GM12878 (cell line): ENCODE data around the gene EIF3B. TPM values are rescaled to one million over a fixed set of nuclear protein-coding genes. Genes with fewer than 3 reads are reported as not detected.
A peak's percentile ranks its signal among the peaks of the same experiment; 100 is the strongest.

Experiments used
- ATAC-seq: fragments of 200-7000 bp; cut with Tn5 transposase; 3 replicates; pipeline ENCODE4 v1.9.1; 2020; ENCODE audit warnings: mild to moderate bottlenecking, moderate library complexity
- BruUV-seq: library from RNA; stranded (reverse); fragments of 400-500 nt; replicated peaks from 2 replicates; lab custom pipeline; 2021; lab: Mats Ljungman, UMichigan
- CTCF ChIA-PET: fragments of 300-600 bp; sonication (Branson Sonifier 250); formaldehyde crosslinking; extraction: SDS; loops from one replicate; lab custom pipeline; 2021; ENCODE audit warnings: inconsistent platforms; lab: Yijun Ruan, JAX
- POLR2A ChIA-PET: fragments of 350-600 bp; formaldehyde crosslinking; extraction: SDS; loops from one replicate; lab custom pipeline; 2021; ENCODE audit warnings: inconsistent platforms; lab: Charles Lee
- RAD21 ChIA-PET: fragments of 300-600 bp; sonication (Branson Sonifier 250); formaldehyde crosslinking; loops from one replicate; lab custom pipeline; 2023; ENCODE audit warnings: antibody characterized with exemption; ENCODE audit not compliant: unreplicated experiment; lab: Charles Lee
- SMC1A ChIA-PET: fragments of 300-600 bp; sonication (Branson Sonifier 250); formaldehyde crosslinking; loops from one replicate; lab custom pipeline; 2023; ENCODE audit not compliant: unreplicated experiment, uncharacterized antibody; lab: Charles Lee
- DNase-seq: peaks from one replicate; pipeline ENCODE4 v3.0.0-alpha.2; 2011; ENCODE audit warnings: low read depth, low spot score
- FAIRE-seq: peaks from 3 replicates; lab custom pipeline; 2011; peaks lifted over from hg19 to GRCh38; lab: Jason Lieb, UNC
- H2AFZ ChIP-seq: 2 replicates; pipeline ENCODE4 v1.6.0; 2011; ENCODE audit warnings: low read depth, low read length, control low read depth; ENCODE audit not compliant: control insufficient read depth
- H3K27ac ChIP-seq: 2 replicates; pipeline ENCODE4 v1.5.1; 2011; ENCODE audit warnings: control low read depth; ENCODE audit not compliant: control insufficient read depth, insufficient read depth
- H3K27me3 ChIP-seq, 2 experiments: replicated peaks in 1 of 2; 2 replicates each; pipeline versions ENCODE4 v1.6.0 to v1.6.1; 2011; ENCODE audit warnings: low read length in 1 of 2; ENCODE audit not compliant: control insufficient read depth in 2 of 2, insufficient read depth in 2 of 2
- H3K36me3 ChIP-seq, 2 experiments: 2 replicates each; pipeline ENCODE4 v1.5.1; 2011; ENCODE audit warnings: low read length in 1 of 2; ENCODE audit not compliant: control insufficient read depth in 2 of 2, insufficient read depth in 2 of 2
- H3K4me1 ChIP-seq: 2 replicates; pipeline ENCODE4 v1.6.1; 2011; ENCODE audit warnings: mild to moderate bottlenecking, low read length, moderate library complexity, mixed read lengths; ENCODE audit not compliant: control insufficient read depth, insufficient read depth
- H3K4me2 ChIP-seq: 2 replicates; pipeline ENCODE4 v1.6.0; 2011; ENCODE audit warnings: control low read depth; ENCODE audit not compliant: control insufficient read depth, insufficient read depth
- H3K4me3 ChIP-seq: fragments of 200-600 bp; sonication (generic); 2 replicates; pipeline ENCODE4 v1.5.1; 2016
- H3K79me2 ChIP-seq: 2 replicates; pipeline ENCODE4 v1.6.0; 2011; ENCODE audit warnings: low read length; ENCODE audit not compliant: control insufficient read depth, insufficient read depth
- H3K9ac ChIP-seq: 2 replicates; pipeline ENCODE4 v1.8.0; 2011; ENCODE audit warnings: low read length, control low read depth, mixed read lengths; ENCODE audit not compliant: control insufficient read depth, insufficient read depth
- H3K9me3 ChIP-seq: replicated peaks from 3 replicates; pipeline ENCODE4 v1.5.1; 2011; ENCODE audit warnings: mild to moderate bottlenecking, low read length; ENCODE audit not compliant: control insufficient read depth, insufficient read depth
- H4K20me1 ChIP-seq: 2 replicates; pipeline ENCODE4 v1.6.0; 2011; ENCODE audit not compliant: control insufficient read depth, insufficient read depth
- EZH2 ChIP-seq: IDR thresholded peaks from 2 replicates; pipeline ENCODE4 v1.6.1; 2012; ENCODE audit warnings: low read depth, mild to moderate bottlenecking, control low read depth, inconsistent platforms, low read length, borderline replicate concordance; ENCODE audit not compliant: control insufficient read depth
- FOS ChIP-seq: IDR thresholded peaks from 3 replicates; pipeline ENCODE4 v1.6.1; 2011; ENCODE audit warnings: borderline replicate concordance; ENCODE audit not compliant: insufficient read length; ENCODE audit errors: extremely low read depth
- IKZF1 ChIP-seq: fragments of 450-650 bp; conservative IDR thresholded peaks from 2 replicates; pipeline ENCODE4 v1.6.1; 2017; ENCODE audit warnings: antibody characterized with exemption, mild to moderate bottlenecking
- IRF4 ChIP-seq: IDR thresholded peaks from 2 replicates; pipeline ENCODE4 v1.6.1; 2011; ENCODE audit warnings: low read depth, low read length
- MLLT1 ChIP-seq: fragments of 450-650 bp; IDR thresholded peaks from 2 replicates; pipeline ENCODE4 v1.6.1; 2016; ENCODE audit warnings: mild to moderate bottlenecking
- MTA2 ChIP-seq: fragments of 450-650 bp; IDR thresholded peaks from 2 replicates; pipeline ENCODE4 v1.6.1; 2016; ENCODE audit warnings: low read depth, mild to moderate bottlenecking, moderate library complexity
- WGBS: methylation state at CpG from one replicate; pipeline ENCODE4 v1.1.6; 2016; ENCODE audit warnings: low lambda C conversion rate; ENCODE audit not compliant: insufficient replicate concordance, insufficient coverage; ENCODE audit errors: missing lambda C conversion rate; 5-methylcytosine and 5-hydroxymethylcytosine counted together
- in situ Hi-C: fragments of 300-500 bp; cut with MboI; formaldehyde crosslinking; loops from 9 replicates; pipeline ENCODE4 v1.14.3; 2018; ENCODE audit warnings: mixed read lengths
- intact Hi-C: fragments of 100-400 bp; cut with micrococcal nuclease; formaldehyde crosslinking; loops from one replicate; pipeline ENCODE4 v1.14.2; 2022; ENCODE audit not compliant: unreplicated experiment
- polyA plus RNA-seq, 11 experiments: library from polyadenylated mRNA; depleted of rRNA in 4 of 11; unstranded in 6 of 11; stranded (reverse) in 5 of 11; fragments of >200 nt; fragmentation: Nextera tagmentation in 4 of 11; fragmentation: Illumina TruSeq in 1 of 11; extraction: Ambion mirVana in 4 of 11; extraction: Trizol in 1 of 11; gene quantifications; 1 replicate in 1 of 11; 2 replicates in 10 of 11; pipeline versions ENCODE4 v1.2.1 to v1.2.3, GENCODE V29; 2011 to 2016; ENCODE audit warnings: inconsistent platforms in 2 of 11, missing spikeins in 2 of 11, low read depth in 1 of 11
- total RNA-seq, 4 experiments: library from RNA; depleted of rRNA in 3 of 4; stranded (reverse); fragments of >200 nt in 3 of 4; fragmentation: Illumina TruSeq in 1 of 4; extraction: Trizol in 1 of 4; gene quantifications; 2 replicates each; pipeline versions ENCODE4 v1.2.1 to v1.2.3, GENCODE V29; 2013 to 2021
- TF ChIP-seq, protein P1 (sequence below): fragments of 450-650 bp; IDR thresholded peaks from 2 replicates; pipeline ENCODE4 v1.6.1; 2017; ENCODE audit warnings: mild to moderate bottlenecking

The EIF3B gene
- total and polyA plus RNA-seq, 10 of the 15 experiments (the other 5 are each of a cell fraction or from before 2014, with no cell fraction given), result 17.6 to 275 (median 153) TPM

DNA sequence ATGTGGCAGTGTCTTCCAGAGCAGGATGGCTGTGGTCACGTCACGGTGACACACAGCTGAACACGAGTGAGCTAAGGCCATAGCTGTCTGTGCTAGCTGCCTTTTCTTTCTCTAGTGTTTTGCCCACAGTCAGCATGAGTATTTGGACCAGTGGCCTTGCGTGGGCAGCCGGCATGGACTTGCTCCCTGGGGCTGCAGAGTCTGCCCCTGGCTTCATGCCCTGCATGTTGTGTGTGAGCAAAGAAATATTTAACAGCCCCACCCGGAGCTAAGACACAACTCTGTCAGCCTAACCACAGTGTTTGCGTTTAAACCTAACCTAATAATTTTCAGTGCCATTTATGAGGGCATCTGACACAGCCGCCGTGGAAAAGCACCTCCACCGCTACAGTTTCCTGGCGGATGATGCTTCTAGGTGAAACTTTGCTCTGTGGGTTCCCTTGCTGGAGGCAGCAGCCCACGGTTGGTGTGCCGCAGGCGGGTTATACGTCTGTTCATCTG is 63.4 kb downstream of the EIF3B start:
- Histone ChIP-seq H3K79me2 (peaks cover 15% of the 10 kb centered on the region), H2AFZ (no peak overlapping the region), H3K4me2 (no peak overlapping the region), H3K27ac (no peak overlapping the region), H3K4me3 (no peak overlapping the region), H4K20me1 (no peaks in the 10 kb centered on the region), H3K4me1 (0 out of 2 replicates have a peak, but pooled peaks cover 3% of the 10 kb centered on the region), H3K36me3 (peaks cover 0 to 3% of the 10 kb centered on the region in 2 experiments; a peak in 3 of 4 replicates), H3K27me3 (no peaks in the 10 kb centered on the region), H3K9me3 (no peaks in the 10 kb centered on the region), H3K9ac (no peak overlapping the region)
- 78% methylated on average over 15 of the region's 15 CpGs for WGBS
- ChIA-PET CTCF (no interaction called here), RAD21 (interaction anchor here (0.6 to 2.0 kb wide), 2 partner anchors 11 to 34 kb away, joined by 3 to 7 read pairs; no protein-coding TSS in a partner anchor), POLR2A (interaction anchor here (0.8 to 2.0 kb wide), 2 partner anchors 13 to 21 kb away, joined by 3 to 6 read pairs; no protein-coding TSS in a partner anchor), SMC1A (no interaction called here)
- FAIRE-seq (no peak), ATAC-seq (peak; percentile 77), DNase-seq (no peak)
- intact Hi-C loops (no loop called here), in situ Hi-C loops (no loop called here)
- TF ChIP-seq EZH2, result no peak
- TF ChIP-seq, protein P1, sequence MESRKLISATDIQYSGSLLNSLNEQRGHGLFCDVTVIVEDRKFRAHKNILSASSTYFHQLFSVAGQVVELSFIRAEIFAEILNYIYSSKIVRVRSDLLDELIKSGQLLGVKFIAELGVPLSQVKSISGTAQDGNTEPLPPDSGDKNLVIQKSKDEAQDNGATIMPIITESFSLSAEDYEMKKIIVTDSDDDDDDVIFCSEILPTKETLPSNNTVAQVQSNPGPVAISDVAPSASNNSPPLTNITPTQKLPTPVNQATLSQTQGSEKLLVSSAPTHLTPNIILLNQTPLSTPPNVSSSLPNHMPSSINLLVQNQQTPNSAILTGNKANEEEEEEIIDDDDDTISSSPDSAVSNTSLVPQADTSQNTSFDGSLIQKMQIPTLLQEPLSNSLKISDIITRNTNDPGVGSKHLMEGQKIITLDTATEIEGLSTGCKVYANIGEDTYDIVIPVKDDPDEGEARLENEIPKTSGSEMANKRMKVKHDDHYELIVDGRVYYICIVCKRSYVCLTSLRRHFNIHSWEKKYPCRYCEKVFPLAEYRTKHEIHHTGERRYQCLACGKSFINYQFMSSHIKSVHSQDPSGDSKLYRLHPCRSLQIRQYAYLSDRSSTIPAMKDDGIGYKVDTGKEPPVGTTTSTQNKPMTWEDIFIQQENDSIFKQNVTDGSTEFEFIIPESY, result peak; percentile 82; the same call in 1 of the 2 replicates
- TF ChIP-seq IRF4, result no peak
- 0 out of 2 replicates have a peak, but pooled peaks have one; percentile 21 for TF ChIP-seq MLLT1
- no peak for TF ChIP-seq FOS
- 0 out of 2 replicates have a peak, but pooled peaks have one; percentile 29 for TF ChIP-seq IKZF1
- TF ChIP-seq MTA2, result peak; percentile 25; the same call in 1 of the 2 replicates
- no TSS peak for BruUV-seq
